Measurements from ENCODE around the gene RPL36. TPM values are rescaled to one million over a fixed set of nuclear protein-coding genes. Genes with fewer than 3 reads are reported as not detected.

The RPL36 gene
- total and polyA plus RNA-seq, 2 of the 8 experiments (the other 6 are each of a cell fraction or from before 2014, with no cell fraction given): 951 to 1,075 TPM

GRCh38 chr19:5646703-5647102 is 43.4 kb upstream of the RPL36 start (continued):
- TF ChIP-seq KDM5A (IDR thresholded peaks at IDR 0.05; ENCODE audit: low read length) (no peak), CREB1 (IDR thresholded peaks at IDR 0.05) (no peak), HDAC6 (IDR thresholded peaks at IDR 0.05; ENCODE audit: low read depth, low read length) (no peak), GTF2F1 (IDR thresholded peaks at IDR 0.05; ENCODE audit: borderline replicate concordance, low read depth, low read length) (no peak), JUND (IDR thresholded peaks at IDR 0.05; ENCODE audit: low read length) (no peak)
